HCT116 (cell line): ENCODE results near the gene ZNF536. TPM values are rescaled to one million over a fixed set of nuclear protein-coding genes. Genes with fewer than 3 reads are reported as not detected.

Experiments
- ATAC-seq: fragments of 200-7000 bp; cut with Tn5 transposase; 2 replicates; pipeline ENCODE4 v1.9.1; 2020; ENCODE audit warnings: mild to moderate bottlenecking, moderate library complexity
- BruUV-seq: library from RNA; stranded (reverse); fragments of 400-500 nt; replicated peaks from 2 replicates; lab custom pipeline; 2021; lab: Mats Ljungman, UMichigan
- CTCF ChIA-PET: fragments of 300-600 bp; sonication (Branson Sonifier 250); formaldehyde crosslinking; loops from one replicate; lab custom pipeline; 2021; ENCODE audit warnings: antibody characterized with exemption; lab: Charles Lee
- POLR2A ChIA-PET: fragments of 300-600, 350-600 bp; sonication (Branson Sonifier 250); formaldehyde crosslinking; loops from one replicate; lab custom pipeline; 2021; ENCODE audit warnings: antibody characterized with exemption; lab: Charles Lee
- RAD21 ChIA-PET, 2 experiments: fragments of 300-600 bp; sonication (Branson Sonifier 250); formaldehyde crosslinking; loops; one replicate each; lab custom pipeline; 2023; ENCODE audit warnings: low total read pairs in 2 of 2; ENCODE audit not compliant: uncharacterized antibody in 2 of 2, unreplicated experiment in 2 of 2, low non-redundant PET in 1 of 2; lab: Charles Lee
- DNase-seq: peaks from one replicate; pipeline ENCODE4 v3.0.0-alpha.2; 2010; ENCODE audit warnings: low read depth, low spot score
- H2AFZ ChIP-seq: fragments of 200-600 bp; shearing (Covaris generic), sonication (generic); 2 replicates; pipeline ENCODE4 v1.6.1; 2017; ENCODE audit warnings: low read depth, mixed run types, mixed read lengths, antibody characterized with exemption, low read length; ENCODE audit not compliant: poor library complexity, severe bottlenecking
- H3K27ac ChIP-seq: 2 replicates; pipeline ENCODE4 v1.5.1; 2012; ENCODE audit warnings: low read depth, low read length
- H3K27me3 ChIP-seq: fragments of 200-600 bp; sonication (generic); 2 replicates; pipeline ENCODE4 v1.6.1; 2016; ENCODE audit warnings: mixed run types, low read length, mixed read lengths; ENCODE audit not compliant: insufficient read depth
- H3K36me3 ChIP-seq, 2 experiments: fragments of 200-500 bp in 1 of 2; fragments of 200-600 bp in 1 of 2; sonication (Bioruptor generic) in 1 of 2; sonication (generic) in 1 of 2; 2 replicates each; pipeline versions ENCODE4 v1.5.1 to v1.6.1; 2014 to 2016; ENCODE audit warnings: low read length in 2 of 2, inconsistent platforms in 1 of 2, mixed read lengths in 1 of 2, mixed run types in 1 of 2; ENCODE audit not compliant: insufficient read depth in 2 of 2, control insufficient read depth in 1 of 2
- H3K4me1 ChIP-seq, 2 experiments: fragments of 200-600 bp in 1 of 2; sonication (generic) in 1 of 2; 2 replicates each; pipeline versions ENCODE4 v1.5.1 to v1.6.1; 2012 to 2017; ENCODE audit warnings: low read length in 2 of 2, inconsistent platforms in 1 of 2, mild to moderate bottlenecking in 1 of 2, mixed read lengths in 1 of 2, mixed run types in 1 of 2, moderate library complexity in 1 of 2; ENCODE audit not compliant: insufficient read depth in 2 of 2, control insufficient read depth in 1 of 2
- H3K4me2 ChIP-seq: fragments of 200-600 bp; sonication (generic); 2 replicates; pipeline ENCODE4 v1.6.1; 2017; ENCODE audit warnings: mixed run types, low read length, mixed read lengths
- H3K4me3 ChIP-seq, 2 experiments: fragments of 200-600 bp in 1 of 2; sonication (generic) in 1 of 2; replicated peaks in 1 of 2; 2 replicates each; pipeline ENCODE4 v1.5.1; 2011 to 2016; ENCODE audit warnings: low read length in 2 of 2, control low read depth in 1 of 2, low read depth in 1 of 2, mild to moderate bottlenecking in 1 of 2, mixed read lengths in 1 of 2, mixed run types in 1 of 2
- H3K79me2 ChIP-seq: fragments of 200-600 bp; sonication (generic); 2 replicates; pipeline ENCODE4 v1.6.1; 2017; ENCODE audit warnings: mild to moderate bottlenecking, mixed run types, low read length, moderate library complexity, mixed read lengths; ENCODE audit not compliant: insufficient read depth
- H3K9ac ChIP-seq: fragments of 200-600 bp; sonication (generic); 2 replicates; pipeline ENCODE4 v1.6.1; 2016; ENCODE audit warnings: low read length, mixed read lengths
- H3K9me2 ChIP-seq: fragments of 200-600 bp; sonication (generic), shearing (Covaris generic); 2 replicates; pipeline ENCODE4 v1.6.1; 2017; ENCODE audit warnings: mixed run types, mild to moderate bottlenecking, moderate library complexity; ENCODE audit not compliant: insufficient read depth
- H3K9me3 ChIP-seq, 2 experiments: fragments of 200-500 bp in 1 of 2; fragments of 200-600 bp in 1 of 2; sonication (Bioruptor generic) in 1 of 2; sonication (generic) in 1 of 2; 2 replicates each; pipeline ENCODE4 v1.6.1; 2014 to 2017; ENCODE audit warnings: low read length in 2 of 2, mixed read lengths in 2 of 2, inconsistent platforms in 1 of 2, low read depth in 1 of 2, mild to moderate bottlenecking in 1 of 2, mixed run types in 1 of 2, moderate library complexity in 1 of 2; ENCODE audit not compliant: control insufficient read depth in 1 of 2, insufficient read depth in 1 of 2
- H4K20me1 ChIP-seq: fragments of 200-600 bp; sonication (generic), shearing (Covaris generic); 2 replicates; pipeline ENCODE4 v1.6.1; 2017; ENCODE audit warnings: mixed run types, mild to moderate bottlenecking, moderate library complexity; ENCODE audit not compliant: insufficient read depth
- ATF3 ChIP-seq: IDR thresholded peaks from 2 replicates; pipeline ENCODE4 v1.6.1; 2012
- CBX3 ChIP-seq: IDR thresholded peaks from 2 replicates; pipeline ENCODE4 v1.6.1; 2012; ENCODE audit warnings: low read depth
- CEBPB ChIP-seq: IDR thresholded peaks from 2 replicates; pipeline ENCODE4 v1.6.1; 2012; ENCODE audit warnings: low read depth
- EGR1 ChIP-seq: IDR thresholded peaks from 2 replicates; pipeline ENCODE4 v1.6.1; 2012; ENCODE audit warnings: low read depth
- ELF1 ChIP-seq: IDR thresholded peaks from 2 replicates; pipeline ENCODE4 v1.6.1; 2012; ENCODE audit warnings: low read depth, borderline replicate concordance
- EZH2 ChIP-seq: fragments of 200-600 bp; sonication (generic); IDR thresholded peaks from 2 replicates; pipeline ENCODE4 v1.6.1; 2017; ENCODE audit warnings: antibody characterized with exemption, mixed run types
- EZH2phosphoT487 ChIP-seq: fragments of 200-600 bp; IDR thresholded peaks from 2 replicates; pipeline ENCODE4 v1.6.1; 2018; ENCODE audit warnings: antibody characterized with exemption, borderline replicate concordance
- FOSL1 ChIP-seq: IDR thresholded peaks from 2 replicates; pipeline ENCODE4 v1.6.1; 2012; ENCODE audit warnings: low read depth
- JUND ChIP-seq: IDR thresholded peaks from 2 replicates; pipeline ENCODE4 v1.6.1; 2012
- MAX ChIP-seq: IDR thresholded peaks from 2 replicates; pipeline ENCODE4 v1.6.1; 2012
- RAD21 ChIP-seq: IDR thresholded peaks from 2 replicates; pipeline ENCODE4 v1.6.1; 2012; ENCODE audit warnings: low read depth, mild to moderate bottlenecking
- REST ChIP-seq: IDR thresholded peaks from 2 replicates; pipeline ENCODE4 v1.6.1; 2012; ENCODE audit warnings: low read depth
- SP1 ChIP-seq: IDR thresholded peaks from 2 replicates; pipeline ENCODE4 v1.6.1; 2012; ENCODE audit warnings: low read depth
- ZBTB33 ChIP-seq: IDR thresholded peaks from 2 replicates; pipeline ENCODE4 v1.6.1; 2011; ENCODE audit warnings: mild to moderate bottlenecking, low read length, moderate library complexity; ENCODE audit not compliant: insufficient replicate concordance; ENCODE audit errors: extremely low read depth
- ZNF274 ChIP-seq: fragments of 200-500 bp; sonication (Bioruptor generic); IDR thresholded peaks from 2 replicates; pipeline ENCODE4 v1.6.1; 2014; ENCODE audit warnings: mild to moderate bottlenecking, low read depth, low read length, inconsistent platforms
- intact Hi-C: fragments of 100-400 bp; cut with micrococcal nuclease; formaldehyde crosslinking; loops from 2 replicates; pipeline ENCODE4 v1.10.0; 2022
- total RNA-seq: library from RNA; stranded (reverse); gene quantifications from one replicate; pipeline ENCODE4 v1.2.1, GENCODE V29; 2021; ENCODE audit not compliant: unreplicated experiment

The ZNF536 gene
- total RNA-seq, 1 experiment from 2014 or later: not detected

- Histone ChIP-seq H2AFZ (no peak overlapping the region), H3K9me2 (no peaks in the 10 kb centered on the region), H3K4me3 (no peak overlapping the region), H3K9me3 (no peaks in the 10 kb centered on the region), H3K36me3 (no peaks in the 10 kb centered on the region), H3K27ac (no peak overlapping the region), H3K27me3 (peaks cover 23% of the 10 kb centered on the region), H4K20me1 (no peaks in the 10 kb centered on the region), H3K79me2 (no peaks in the 10 kb centered on the region), H3K4me1 (no peaks in the 10 kb centered on the region), H3K9ac (no peak overlapping the region), H3K4me2 (no peak overlapping the region)
- intact Hi-C loops: no loop called here
- RAD21 ChIA-PET: no interaction called here
- no TSS peak for BruUV-seq
- CTCF ChIA-PET: no interaction called here
- DNase-seq: no peak
- POLR2A ChIA-PET: no interaction called here
- TF ChIP-seq EZH2phosphoT487: no peak
- TF ChIP-seq CBX3: no peak
- TF ChIP-seq RAD21: no peak
- TF ChIP-seq EGR1: no peak
- TF ChIP-seq ELF1: no peak
- TF ChIP-seq EZH2: no peak
- no peak for TF ChIP-seq MAX
- TF ChIP-seq ZBTB33: no peak
- TF ChIP-seq SP1: no peak
- no peak for TF ChIP-seq ZNF274
- TF ChIP-seq CEBPB: no peak
- no peak for TF ChIP-seq REST
- no peak for TF ChIP-seq JUND
- no peak for TF ChIP-seq FOSL1
- TF ChIP-seq ATF3: no peak
- ATAC-seq: no peak
These were observed 48.1 kb downstream of the ZNF536 start for GRCh38 chr19:30420316-30420715.
